ENCODE data around the gene REPIN1.
A peak's percentile ranks its signal among the peaks of the same experiment; 100 is the strongest.

Gene REPIN1

GRCh38 chr7:150420987-150421674 is 52.5 kb downstream of the REPIN1 start:
- in situ Hi-C loops (cut with HindIII; ENCODE audit: low sequenced_read_pairs) = no loop called here
- DNase-seq (ENCODE audit: low read depth, low spot score) = peak; percentile 78
- no peak overlapping the region for H3K4me3 ChIP-seq (ENCODE audit: low read depth, low read length)
- peak; percentile 81 for TF ChIP-seq CTCF (IDR thresholded peaks at IDR 0.05; ENCODE audit: low read depth, low read length)

- in situ Hi-C loops (cut with HindIII; ENCODE audit: low sequenced_read_pairs) = no loop called here
- H3K4me3 ChIP-seq (ENCODE audit: low read depth, low read length) = no peak overlapping the region
- no peak for DNase-seq (ENCODE audit: low read depth, low spot score)
- TF ChIP-seq CTCF (IDR thresholded peaks at IDR 0.05; ENCODE audit: low read depth, low read length) = no peak
Observed at GRCh38 chr7:150421831-150422230, 53.2 kb downstream of the REPIN1 start.
